Measurements from ENCODE around the gene MYH11.
"Not testable (repeated sequence)": the region's sequence is repeated elsewhere in the genome, so short reads cannot be mapped to it uniquely, and the experiment has no call there.

The MYH11 gene

GRCh38 chr16:15689290-15689689 is 167.5 kb downstream of the MYH11 start:
- no peak overlapping the region for H3K4me3 ChIP-seq (ENCODE audit: low read depth, low read length)
- TF ChIP-seq, protein P1, sequence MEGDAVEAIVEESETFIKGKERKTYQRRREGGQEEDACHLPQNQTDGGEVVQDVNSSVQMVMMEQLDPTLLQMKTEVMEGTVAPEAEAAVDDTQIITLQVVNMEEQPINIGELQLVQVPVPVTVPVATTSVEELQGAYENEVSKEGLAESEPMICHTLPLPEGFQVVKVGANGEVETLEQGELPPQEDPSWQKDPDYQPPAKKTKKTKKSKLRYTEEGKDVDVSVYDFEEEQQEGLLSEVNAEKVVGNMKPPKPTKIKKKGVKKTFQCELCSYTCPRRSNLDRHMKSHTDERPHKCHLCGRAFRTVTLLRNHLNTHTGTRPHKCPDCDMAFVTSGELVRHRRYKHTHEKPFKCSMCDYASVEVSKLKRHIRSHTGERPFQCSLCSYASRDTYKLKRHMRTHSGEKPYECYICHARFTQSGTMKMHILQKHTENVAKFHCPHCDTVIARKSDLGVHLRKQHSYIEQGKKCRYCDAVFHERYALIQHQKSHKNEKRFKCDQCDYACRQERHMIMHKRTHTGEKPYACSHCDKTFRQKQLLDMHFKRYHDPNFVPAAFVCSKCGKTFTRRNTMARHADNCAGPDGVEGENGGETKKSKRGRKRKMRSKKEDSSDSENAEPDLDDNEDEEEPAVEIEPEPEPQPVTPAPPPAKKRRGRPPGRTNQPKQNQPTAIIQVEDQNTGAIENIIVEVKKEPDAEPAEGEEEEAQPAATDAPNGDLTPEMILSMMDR (IDR thresholded peaks at IDR 0.05; ENCODE audit: borderline replicate concordance, insufficient read depth, low read depth, low read length): no peak

DNA sequence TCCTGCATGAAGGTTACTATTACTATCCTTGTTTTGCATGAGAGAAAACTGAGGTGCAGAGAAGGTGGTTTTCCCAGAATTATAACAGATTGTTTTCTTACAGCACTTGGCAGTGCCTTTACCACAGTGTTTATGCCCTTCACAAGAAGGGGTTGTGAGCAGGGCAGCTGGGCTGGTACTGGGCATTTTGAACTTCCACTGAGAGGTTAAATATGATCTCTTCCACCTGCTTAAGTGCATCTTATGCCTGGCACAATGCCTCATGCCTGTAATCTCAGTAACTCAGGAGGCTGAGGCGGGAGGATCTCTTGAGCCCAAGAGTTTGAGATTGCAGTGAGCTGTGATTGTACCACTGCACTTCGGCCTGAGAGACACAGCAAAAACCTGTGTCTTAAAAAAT is 170.5 kb downstream of the MYH11 start:
- TF ChIP-seq, protein P1 (IDR thresholded peaks at IDR 0.05; ENCODE audit: borderline replicate concordance, insufficient read depth, low read depth, low read length): no peak
- H3K4me3 ChIP-seq (ENCODE audit: low read depth, low read length): no peak overlapping the region

GRCh38 chr16:15682105-15682570 is 174.7 kb downstream of the MYH11 start:
- TF ChIP-seq, protein P1 (IDR thresholded peaks at IDR 0.05; ENCODE audit: borderline replicate concordance, insufficient read depth, low read depth, low read length): peak; percentile 57; the same call in 1 of the 2 replicates
- H3K4me3 ChIP-seq (ENCODE audit: low read depth, low read length): no peak overlapping the region

DNA sequence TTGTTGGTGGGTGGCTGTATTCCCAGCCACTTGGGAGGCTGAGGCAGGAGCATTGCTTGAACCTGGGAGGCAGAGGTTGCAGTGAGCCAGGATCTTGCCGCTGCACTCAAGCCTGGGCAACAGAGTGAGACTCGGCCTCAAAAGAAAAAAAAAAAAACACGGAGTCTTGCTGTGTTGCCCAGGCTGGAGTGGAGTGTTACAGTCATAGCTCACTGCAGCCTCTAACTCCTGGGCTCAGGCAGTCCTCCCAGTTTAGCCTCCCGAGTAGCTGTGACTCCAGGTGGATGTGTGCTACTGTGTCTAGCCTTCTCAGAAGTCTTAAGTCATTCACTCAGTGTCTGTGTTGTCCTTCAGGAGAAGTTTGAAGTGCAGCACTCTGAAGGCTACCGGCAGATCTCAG is 179.4 kb downstream of the MYH11 start:
- H3K4me3 ChIP-seq (ENCODE audit: low read depth, low read length): no peak overlapping the region
- TF ChIP-seq, protein P1 (IDR thresholded peaks at IDR 0.05; ENCODE audit: borderline replicate concordance, insufficient read depth, low read depth, low read length): no peak

DNA sequence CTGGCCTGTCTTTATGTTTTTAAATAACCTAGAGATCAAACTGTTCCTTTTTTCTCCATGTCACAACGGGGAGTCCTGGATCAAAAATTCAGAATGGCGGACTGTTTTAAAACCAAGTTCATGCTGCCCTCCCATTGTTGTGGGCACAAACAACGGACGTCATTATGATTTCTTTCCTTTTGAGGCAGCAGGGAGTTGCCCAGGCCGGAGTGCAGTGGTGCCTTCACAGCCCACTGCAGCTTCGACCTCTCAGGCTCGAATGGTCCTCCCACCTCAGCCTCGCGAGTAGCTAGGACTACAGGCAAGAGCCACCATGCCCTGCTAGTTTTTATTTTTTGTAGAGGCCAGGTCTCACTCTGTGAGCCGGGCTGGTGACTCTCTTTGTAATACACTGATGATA is 180.3 kb downstream of the MYH11 start:
- TF ChIP-seq, protein P1 (IDR thresholded peaks at IDR 0.05; ENCODE audit: borderline replicate concordance, insufficient read depth, low read depth, low read length): no peak
- no peak overlapping the region for H3K4me3 ChIP-seq (ENCODE audit: low read depth, low read length)

GRCh38 chr16:15674571-15674970 is 182.3 kb downstream of the MYH11 start:
- no peak overlapping the region for H3K4me3 ChIP-seq (ENCODE audit: low read depth, low read length)
- TF ChIP-seq, protein P1 (IDR thresholded peaks at IDR 0.05; ENCODE audit: borderline replicate concordance, insufficient read depth, low read depth, low read length): no peak

GRCh38 chr16:15672514-15673167 is 184.2 kb downstream of the MYH11 start:
- TF ChIP-seq, protein P1 (IDR thresholded peaks at IDR 0.05; ENCODE audit: borderline replicate concordance, insufficient read depth, low read depth, low read length): no peak
- no peak overlapping the region for H3K4me3 ChIP-seq (ENCODE audit: low read depth, low read length)

- not testable (repeated sequence) for H3K4me3 ChIP-seq (ENCODE audit: low read depth, low read length)
These were observed 184.7 kb downstream of the MYH11 start for GRCh38 chr16:15672127-15672513.

Data from GM12875 (cell line).